ENCODE measurements around the gene CACFD1.
"Not testable (repeated sequence)": the region's sequence is repeated elsewhere in the genome, so short reads cannot be mapped to it uniquely, and the experiment has no call there.

Gene CACFD1

GRCh38 chr9:133441571-133441970, 18.2 kb upstream of the CACFD1 start:
- DNase-seq: no peak

- no peak for DNase-seq
Observed at GRCh38 chr9:133443248-133443647, 16.5 kb upstream of the CACFD1 start.

GRCh38 chr9:133443982-133444381, 15.8 kb upstream of the CACFD1 start:
- DNase-seq: no peak

- DNase-seq: no peak
Observed at GRCh38 chr9:133445293-133445969, 14.3 kb upstream of the CACFD1 start.

- DNase-seq: no peak
Observed at GRCh38 chr9:133448487-133448972, 11.2 kb upstream of the CACFD1 start.

GRCh38 chr9:133449760-133450159, 10.0 kb upstream of the CACFD1 start:
- DNase-seq: no peak

GRCh38 chr9:133451865-133452264, 7.9 kb upstream of the CACFD1 start:
- DNase-seq: not testable (repeated sequence)

- no peak for DNase-seq
Observed at GRCh38 chr9:133452562-133452961, 7.2 kb upstream of the CACFD1 start.

GRCh38 chr9:133453651-133454050, 6.1 kb upstream of the CACFD1 start:
- DNase-seq: no peak

GRCh38 chr9:133454325-133454724, 5.5 kb upstream of the CACFD1 start:
- no peak for DNase-seq

- DNase-seq: no peak
Observed at GRCh38 chr9:133454943-133455673, 4.7 kb upstream of the CACFD1 start.

GRCh38 chr9:133455936-133456335, 3.8 kb upstream of the CACFD1 start:
- no peak for DNase-seq

- DNase-seq: no peak
Observed at GRCh38 chr9:133456409-133456808, 3.4 kb upstream of the CACFD1 start.

GRCh38 chr9:133457233-133457632, 2.5 kb upstream of the CACFD1 start:
- no peak for DNase-seq

- DNase-seq: no peak
Observed at GRCh38 chr9:133457748-133458147, 2.0 kb upstream of the CACFD1 start.

GRCh38 chr9:133458643-133459312, 1.0 kb upstream of the CACFD1 start:
- no peak for DNase-seq

- peak; percentile 79 for DNase-seq
Observed at GRCh38 chr9:133460405-133461175, 812 bp downstream of the CACFD1 start.

GRCh38 chr9:133461975-133462374, 2.2 kb downstream of the CACFD1 start:
- DNase-seq: no peak

GRCh38 chr9:133463234-133463863, 3.6 kb downstream of the CACFD1 start:
- DNase-seq: no peak

GRCh38 chr9:133463864-133464615, 4.3 kb downstream of the CACFD1 start:
- DNase-seq: no peak

GRCh38 chr9:133464638-133465037, 4.9 kb downstream of the CACFD1 start:
- no peak for DNase-seq

GRCh38 chr9:133465984-133466383, 6.2 kb downstream of the CACFD1 start:
- DNase-seq: no peak
